NCI-H226 (cell line): ENCODE data around the gene CMTM4.
"Not testable (repeated sequence)": the region's sequence is repeated elsewhere in the genome, so short reads cannot be mapped to it uniquely, and the experiment has no call there.

Source experiments
- DNase-seq: peaks from one replicate; pipeline ENCODE4 v3.0.0-alpha.2; 2015

CMTM4 gene

DNA sequence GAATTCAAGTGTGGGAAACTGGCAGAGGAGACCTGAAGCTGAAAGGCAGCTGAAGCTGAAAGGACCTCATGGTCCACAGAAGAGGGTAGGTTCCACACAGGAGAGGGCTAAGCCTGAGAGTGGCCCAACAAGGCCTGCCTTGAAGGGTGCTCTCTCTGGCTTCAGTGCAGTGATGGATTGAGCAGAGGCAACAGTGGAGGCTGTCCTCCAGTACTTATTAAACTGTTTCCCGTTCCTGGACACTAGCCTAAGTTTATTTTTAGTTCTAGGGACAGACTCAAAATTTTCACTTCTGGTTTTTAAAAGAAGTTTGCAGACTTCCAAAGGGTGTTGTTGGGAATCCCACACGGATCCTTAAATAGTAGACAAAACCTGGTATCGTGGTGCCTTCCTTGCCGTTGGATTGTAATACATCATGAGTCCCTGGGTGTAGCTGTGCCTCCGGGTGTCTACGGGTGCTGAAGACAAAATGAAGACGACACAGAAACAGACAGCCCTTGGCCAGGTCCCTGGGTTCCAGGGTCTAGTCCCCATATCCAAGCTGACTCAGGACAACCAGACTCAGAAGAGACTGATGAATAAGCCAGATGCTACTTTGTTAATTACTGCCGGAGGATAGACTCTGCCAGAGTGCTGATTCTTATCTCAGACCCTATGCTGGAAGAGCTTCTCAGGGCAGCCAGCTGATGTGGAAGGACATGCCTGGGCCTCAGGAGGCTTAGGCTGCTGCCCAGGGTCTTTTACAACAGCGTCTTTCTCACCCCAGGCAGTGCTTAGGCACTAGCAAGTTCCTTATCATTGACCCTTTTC lies 7.1 kb upstream of the CMTM4 start:
- DNase-seq, result no peak

DNA sequence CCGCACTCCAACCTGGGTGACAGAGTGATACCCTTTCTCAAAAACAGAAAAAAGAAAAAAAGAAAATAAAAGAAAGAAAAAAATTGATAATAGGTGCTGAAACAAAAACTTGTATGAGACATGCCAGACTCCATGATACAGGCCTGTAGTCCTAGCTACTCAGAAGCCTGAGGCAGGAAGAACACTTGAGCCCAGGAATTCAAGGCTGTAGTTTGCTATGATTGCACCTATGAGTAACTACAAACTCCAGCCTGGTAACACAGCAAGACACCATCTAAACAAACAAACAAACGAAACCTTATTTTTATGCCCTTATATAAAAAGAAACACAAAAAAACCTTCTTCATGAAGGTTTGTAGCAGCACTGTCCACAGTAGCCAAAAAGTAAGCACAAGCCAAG lies 5.0 kb upstream of the CMTM4 start:
- DNase-seq, result no peak

DNA sequence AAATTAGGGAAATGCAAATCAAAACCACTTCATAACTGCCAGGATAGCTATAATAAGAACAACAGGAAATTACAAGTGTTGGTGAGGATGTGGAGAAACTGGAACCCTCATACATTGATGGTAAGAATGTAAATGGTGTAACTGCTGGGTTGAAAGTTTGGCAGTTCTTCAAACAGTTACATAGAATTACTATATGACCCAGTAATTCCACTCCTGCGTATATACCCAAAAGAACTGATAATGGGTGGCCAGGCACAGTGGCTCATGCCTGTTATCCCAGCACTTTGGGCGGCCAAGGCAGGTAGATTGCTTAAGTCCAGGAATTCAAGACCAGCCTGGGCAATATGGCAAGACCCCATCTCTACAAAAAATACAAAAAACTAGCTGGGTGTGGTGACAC lies 4.5 kb upstream of the CMTM4 start:
- DNase-seq, result peak; percentile 52

DNA sequence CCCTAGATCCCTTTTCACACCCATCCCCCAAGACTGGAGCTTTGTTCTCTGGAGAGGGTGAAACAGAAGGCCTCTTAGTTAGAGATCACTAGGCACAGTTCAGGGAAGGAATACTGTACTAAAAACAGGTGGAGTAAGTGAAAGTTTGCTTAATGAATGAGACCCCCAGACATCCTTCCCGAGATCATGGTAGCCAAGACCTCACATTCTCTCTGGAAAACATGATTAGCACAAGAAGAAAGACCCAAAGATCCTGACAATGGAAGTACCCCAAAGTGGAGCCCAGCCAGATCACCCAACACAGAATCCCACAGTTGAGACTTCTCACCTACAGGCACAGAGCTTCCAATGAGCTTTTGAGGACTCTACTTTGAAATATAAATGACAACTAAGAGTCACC lies 3.4 kb upstream of the CMTM4 start:
- no peak for DNase-seq

GRCh38 chr16:66698046-66698445 lies 1.5 kb upstream of the CMTM4 start:
- no peak for DNase-seq

- DNase-seq, result no peak
Observed at GRCh38 chr16:66695935-66696668, 441 bp downstream of the CMTM4 start.

DNA sequence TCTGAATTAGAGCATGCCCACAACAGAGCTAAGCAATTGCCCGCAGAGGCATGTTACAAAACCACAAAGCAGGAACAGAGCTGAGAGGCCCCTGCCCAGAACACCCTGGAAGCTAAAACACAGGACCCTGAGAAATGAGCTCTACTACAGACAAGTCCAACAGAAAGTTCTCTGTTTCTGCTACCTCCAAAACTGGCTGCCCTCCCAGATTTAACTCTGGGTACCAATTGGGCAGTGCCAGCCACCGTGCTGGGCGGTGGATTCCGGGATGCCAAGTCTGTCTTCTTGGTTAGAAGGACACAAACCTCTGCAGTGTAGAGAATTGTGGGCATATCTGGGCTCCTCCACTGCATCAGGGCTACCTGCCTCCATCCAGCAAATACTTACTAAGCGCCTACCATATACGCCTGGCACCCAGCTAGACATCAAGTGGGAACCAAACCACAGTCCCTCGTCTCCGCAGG lies 1.0 kb downstream of the CMTM4 start:
- no peak for DNase-seq

GRCh38 chr16:66693149-66693548 lies 3.4 kb downstream of the CMTM4 start:
- DNase-seq, result no peak

- peak; percentile 22 for DNase-seq
Observed at GRCh38 chr16:66692341-66692740, 4.2 kb downstream of the CMTM4 start.

DNA sequence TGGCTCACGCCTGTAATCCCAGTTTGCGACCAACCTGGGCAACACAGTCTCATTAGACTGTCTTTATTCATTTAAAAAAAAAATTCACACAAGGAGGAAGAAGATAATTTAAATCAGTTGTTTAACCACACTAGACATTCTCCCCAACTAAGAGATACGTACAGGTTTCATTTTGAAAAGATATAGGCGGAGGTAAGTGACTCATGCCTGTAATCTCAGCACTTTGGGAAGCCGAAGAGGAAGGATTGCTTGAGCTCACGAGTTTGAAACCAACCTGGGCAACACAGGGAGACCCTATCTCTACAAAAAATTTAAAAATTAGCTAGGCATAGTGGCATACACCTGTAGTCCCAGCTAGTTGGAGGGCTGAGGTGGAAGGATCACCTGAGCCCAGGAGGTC lies 5.3 kb downstream of the CMTM4 start:
- DNase-seq, result no peak

DNA sequence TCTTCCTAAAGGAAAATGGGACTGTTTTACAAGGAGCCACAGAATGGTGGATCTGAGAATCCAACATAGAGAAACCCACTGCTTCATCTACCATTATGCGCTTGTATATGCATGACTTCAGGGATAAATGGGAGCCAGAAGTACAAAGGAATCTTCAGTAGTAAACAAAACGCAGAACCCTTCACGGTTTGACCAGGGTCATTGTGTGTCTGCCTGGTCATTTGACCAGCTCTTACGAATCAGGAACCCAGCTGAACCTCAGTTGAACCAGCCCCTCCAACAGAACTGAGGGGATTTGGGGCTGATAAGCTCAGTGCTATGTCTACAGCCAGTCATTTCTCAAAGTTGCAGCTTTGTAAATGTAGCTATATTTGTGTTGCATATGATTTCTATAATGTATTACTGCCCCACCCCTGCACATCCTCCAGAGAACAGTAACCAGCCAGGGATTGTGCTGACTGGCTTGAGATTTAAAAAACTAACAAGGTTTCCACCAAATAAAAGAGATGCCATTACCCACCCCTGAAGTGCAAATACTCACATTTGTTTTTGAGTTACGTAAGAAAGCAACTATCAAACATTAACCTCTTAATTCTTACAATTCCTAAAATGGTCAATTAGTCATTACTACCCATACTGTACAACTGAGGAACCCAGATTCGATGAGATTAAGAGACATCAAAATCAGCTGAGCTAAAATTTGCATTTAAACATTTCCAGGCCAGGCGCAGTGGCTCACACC lies 6.3 kb downstream of the CMTM4 start:
- DNase-seq, result no peak

DNA sequence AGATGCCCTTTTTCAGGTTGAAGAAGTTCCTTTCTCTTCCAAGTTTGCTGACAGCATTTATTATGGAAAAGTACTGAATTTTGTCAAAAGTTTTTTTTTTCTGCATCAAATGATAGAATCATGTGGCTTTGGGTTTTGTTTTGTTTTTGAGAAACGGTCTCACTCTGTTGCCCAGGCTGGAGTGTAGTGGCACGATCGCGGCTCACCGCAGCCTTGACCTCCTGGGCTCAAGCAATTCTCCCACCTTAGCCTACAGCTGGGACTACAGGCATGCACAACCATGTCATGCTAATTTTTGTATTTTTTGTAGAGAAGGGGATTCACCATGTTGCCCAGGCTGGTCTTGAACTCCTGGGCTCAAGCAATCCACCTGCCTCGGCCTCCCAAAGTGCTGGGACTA lies 7.3 kb downstream of the CMTM4 start:
- DNase-seq, result no peak

DNA sequence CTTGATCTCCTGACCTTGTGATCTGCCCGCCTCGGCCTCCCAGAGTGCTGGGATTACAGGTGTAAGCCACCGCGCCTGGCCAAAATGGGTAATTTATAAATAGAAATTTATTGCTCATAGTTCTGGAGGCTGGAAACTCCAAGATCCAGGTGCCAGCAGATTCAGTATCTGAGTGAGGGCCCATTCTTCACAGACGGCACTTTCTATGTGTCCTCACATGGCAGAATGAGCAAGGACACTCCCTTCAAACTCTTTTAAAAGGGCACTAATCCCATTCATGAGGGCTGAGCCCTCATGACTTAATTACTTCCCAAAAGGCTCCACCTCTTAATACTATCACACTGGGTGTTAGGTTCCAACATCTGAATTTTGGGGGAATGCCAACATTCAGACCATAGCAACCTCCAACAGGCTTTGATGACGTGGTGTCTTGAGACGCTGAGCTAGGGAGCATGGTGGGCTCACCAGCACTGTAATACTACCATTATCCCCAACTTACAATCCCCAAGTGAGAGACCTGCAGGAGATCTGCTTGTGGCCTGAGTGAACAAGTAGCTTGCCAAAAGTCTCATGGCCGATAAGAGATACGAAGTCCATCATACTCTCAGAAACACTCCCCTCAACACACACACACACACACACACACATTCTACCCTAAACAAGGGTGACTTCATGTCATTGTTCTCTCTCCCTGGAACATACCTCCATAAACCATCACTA lies 8.5 kb downstream of the CMTM4 start:
- DNase-seq, result no peak

DNA sequence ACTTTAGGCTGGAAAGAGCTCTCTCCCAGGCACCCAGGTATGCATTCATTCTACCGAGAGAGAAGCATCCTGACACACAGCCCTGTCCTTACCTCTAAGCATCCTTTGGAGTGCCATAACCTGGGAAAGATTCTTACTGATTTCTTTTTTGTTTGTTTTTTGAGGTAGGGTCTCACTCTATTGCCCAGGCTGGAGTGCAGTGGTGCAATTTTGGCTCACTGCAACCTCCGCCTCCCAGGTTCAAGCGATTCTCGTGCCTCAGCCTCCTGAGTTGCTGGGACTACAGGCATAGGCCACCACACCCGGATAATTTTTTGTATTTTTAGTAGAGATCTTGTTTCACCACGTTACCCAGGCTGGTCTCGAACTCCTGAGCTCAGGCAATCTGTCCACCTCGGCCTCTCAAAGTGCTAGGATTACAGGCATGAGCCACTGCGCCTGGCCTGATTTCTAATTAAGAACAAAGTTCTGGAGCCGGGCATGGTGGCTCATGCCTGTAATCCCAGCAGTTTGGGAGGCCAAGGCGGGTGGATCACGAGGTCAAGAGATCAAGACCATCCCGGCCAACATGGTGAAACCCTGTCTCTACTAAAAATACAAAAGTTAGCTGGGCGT lies 10.9 kb downstream of the CMTM4 start:
- not testable (repeated sequence) for DNase-seq

DNA sequence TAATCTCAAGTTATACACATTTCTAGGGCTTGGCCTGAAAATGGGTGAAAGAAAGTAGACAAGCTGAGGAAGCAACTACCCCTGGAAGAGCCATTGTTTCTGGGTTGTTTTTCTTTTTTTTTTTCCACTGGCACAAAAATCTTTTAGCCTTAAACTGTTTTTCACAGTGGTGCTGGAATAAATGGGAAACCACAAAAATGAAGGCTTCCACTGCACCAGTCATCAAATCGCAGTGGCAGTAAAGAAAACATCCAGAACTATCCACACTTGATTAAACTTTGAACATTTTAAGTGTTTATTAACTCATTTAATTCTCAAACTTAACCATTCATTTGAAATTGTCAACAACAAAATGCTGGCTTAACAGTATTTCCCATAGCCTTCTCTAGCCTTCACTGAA lies 14.3 kb downstream of the CMTM4 start:
- no peak for DNase-seq

GRCh38 chr16:66681676-66682075 lies 14.9 kb downstream of the CMTM4 start:
- DNase-seq, result no peak

DNA sequence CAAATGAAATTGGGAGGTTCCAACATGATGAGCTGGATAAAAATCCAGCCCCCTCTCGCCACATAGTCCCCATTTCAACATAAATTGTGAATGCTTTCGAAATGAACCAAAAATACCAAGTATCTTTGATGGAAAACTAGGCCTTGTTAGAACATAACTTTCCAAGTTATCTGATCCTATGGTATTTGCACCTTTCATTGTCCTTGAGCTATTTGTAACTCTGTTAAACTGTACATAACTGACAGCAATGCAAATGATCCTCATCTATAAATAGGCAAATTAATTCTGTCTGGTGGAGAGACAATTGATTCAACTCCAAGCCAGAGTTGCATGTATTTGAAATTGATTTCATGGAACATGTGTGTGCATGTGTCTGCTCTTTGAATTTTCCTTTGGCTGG lies 18.2 kb downstream of the CMTM4 start:
- DNase-seq, result no peak

DNA sequence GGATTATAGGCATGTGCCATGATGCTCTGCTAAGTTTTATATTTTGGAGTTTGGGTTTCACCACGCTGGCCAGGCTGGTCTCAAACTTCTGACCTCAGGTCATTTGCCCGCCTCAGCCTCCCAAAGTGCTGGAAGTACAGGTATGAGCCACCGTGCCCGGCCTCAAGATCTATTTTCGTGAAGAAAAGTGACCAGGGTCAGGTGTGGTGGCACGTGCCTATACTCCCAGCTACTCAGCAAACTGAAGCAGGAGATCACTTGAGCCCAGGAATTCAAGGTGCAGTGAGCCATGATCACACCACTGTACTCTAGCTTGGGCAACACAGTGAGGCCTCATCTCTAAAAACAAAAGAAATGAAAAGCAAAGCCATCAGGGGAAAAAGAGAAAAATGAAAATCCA lies 18.7 kb downstream of the CMTM4 start:
- DNase-seq, result no peak

GRCh38 chr16:66677179-66677578 lies 19.4 kb downstream of the CMTM4 start:
- no peak for DNase-seq

- no peak for DNase-seq
Observed at GRCh38 chr16:66676599-66676998, 19.9 kb downstream of the CMTM4 start.

GRCh38 chr16:66673691-66674090 lies 22.9 kb downstream of the CMTM4 start:
- DNase-seq, result no peak

DNA sequence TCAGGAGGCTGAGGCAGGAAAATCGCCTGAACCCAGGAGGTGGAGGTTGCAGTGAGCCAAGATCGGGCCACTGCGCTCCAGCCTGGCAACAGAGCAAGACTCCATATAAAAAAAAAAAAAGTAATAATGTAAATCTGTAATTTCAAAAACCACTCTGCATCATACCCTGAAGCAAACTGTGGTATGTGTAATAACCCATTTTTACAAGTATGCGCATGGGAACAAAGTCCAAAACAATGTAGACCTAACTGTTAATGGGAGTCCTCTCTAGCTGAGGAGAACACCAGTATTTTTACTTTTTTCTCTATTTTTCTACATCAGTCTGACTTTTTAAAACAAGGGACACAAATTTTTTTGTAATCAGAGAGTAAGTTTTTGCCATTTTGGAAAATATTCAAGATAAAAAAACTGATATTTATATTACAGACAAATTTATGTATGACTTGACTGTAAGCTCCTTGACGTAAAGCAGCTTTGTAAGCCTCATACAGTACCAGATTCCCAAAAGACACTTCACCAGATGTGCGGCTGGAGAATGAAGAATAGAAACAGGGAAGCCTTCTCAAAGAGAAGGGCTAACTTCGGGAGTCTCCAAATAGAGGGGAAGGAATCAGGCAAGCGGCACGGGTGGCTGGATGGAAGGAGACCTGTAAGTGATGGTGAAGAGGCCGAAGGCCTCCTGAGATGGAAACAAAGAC lies 25.7 kb downstream of the CMTM4 start:
- DNase-seq, result no peak
